Superior temporal gyrus (tissue), 1 donor: ENCODE measurements around the gene F13A1.

Experiments used
- DNase-seq: peaks from one replicate; pipeline ENCODE4 v3.0.0-alpha.2; 2016; ENCODE audit errors: extremely low spot score

F13A1 gene

DNA sequence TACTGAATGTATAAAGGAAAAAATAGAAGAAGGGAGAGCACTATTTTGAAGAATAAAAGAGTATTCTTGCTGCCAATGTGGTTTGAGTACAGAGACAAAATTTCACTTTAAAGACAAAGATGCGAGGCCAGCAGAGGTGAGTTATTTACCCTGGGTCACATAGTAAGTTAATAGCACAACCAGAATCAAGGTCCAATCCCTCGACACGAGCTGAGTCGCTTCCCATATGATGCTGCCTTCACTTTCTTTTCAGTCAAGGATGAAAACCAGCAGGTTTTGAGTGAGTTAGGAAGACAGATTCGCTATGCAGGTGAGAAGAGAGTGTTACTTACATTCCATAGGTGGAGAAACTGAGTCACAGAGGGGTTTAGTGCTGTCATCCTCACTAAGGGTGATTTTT lies 75.8 kb downstream of the F13A1 start:
- DNase-seq = no peak

GRCh38 chr6:6243846-6244245 lies 76.6 kb downstream of the F13A1 start:
- no peak for DNase-seq

- no peak for DNase-seq
Measured at GRCh38 chr6:6239598-6240581, 80.6 kb downstream of the F13A1 start.

GRCh38 chr6:6236730-6237469 lies 83.6 kb downstream of the F13A1 start:
- no peak for DNase-seq

DNA sequence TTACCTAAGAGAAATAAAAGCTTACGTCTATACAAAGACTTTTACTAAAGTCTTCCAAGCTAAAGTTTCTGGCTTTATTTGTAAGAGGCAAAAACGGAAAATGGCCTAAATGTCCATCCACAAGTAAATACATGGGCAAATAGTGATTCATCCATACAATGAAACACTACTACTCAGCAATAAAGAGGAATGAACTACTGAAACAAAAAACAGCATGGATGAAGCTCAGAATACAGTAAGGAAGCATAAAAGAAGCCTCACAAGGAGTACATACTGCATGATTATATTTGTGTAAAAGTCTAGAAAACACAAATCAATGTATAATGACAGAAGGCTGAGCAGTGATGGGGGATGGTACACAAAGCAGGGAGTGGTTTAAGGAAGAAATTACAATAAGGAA lies 84.7 kb downstream of the F13A1 start:
- no peak for DNase-seq

- DNase-seq = no peak
Measured at GRCh38 chr6:6234963-6235362, 85.5 kb downstream of the F13A1 start.

- DNase-seq = no peak
Measured at GRCh38 chr6:6230286-6230685, 90.2 kb downstream of the F13A1 start.

GRCh38 chr6:6227896-6228295 lies 92.6 kb downstream of the F13A1 start:
- no peak for DNase-seq

GRCh38 chr6:6225885-6226529 lies 94.5 kb downstream of the F13A1 start:
- no peak for DNase-seq

- no peak for DNase-seq
Measured at GRCh38 chr6:6224933-6225486, 95.5 kb downstream of the F13A1 start.

GRCh38 chr6:6221787-6222535 lies 98.5 kb downstream of the F13A1 start:
- no peak for DNase-seq

- no peak for DNase-seq
Measured at GRCh38 chr6:6220718-6221117, 99.7 kb downstream of the F13A1 start.

DNA sequence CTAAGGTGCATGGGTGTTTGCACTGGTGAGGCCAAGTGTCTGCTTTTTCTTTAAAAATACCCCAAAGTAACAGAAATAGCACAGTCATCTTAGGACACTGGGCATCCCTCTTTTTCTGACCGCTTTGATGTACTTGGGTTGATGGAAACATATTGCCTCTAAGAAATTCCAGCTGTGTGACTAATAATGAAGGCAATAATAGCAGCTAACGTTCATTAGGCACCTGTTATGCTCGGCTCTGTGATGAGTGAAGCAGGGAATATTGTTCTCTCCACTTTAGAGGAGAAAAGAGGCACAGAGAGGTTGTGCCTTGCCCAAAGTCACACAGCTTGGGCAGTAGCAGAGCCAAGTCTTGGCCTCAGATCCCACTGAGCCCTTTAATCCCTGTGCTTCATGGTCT lies 100.7 kb downstream of the F13A1 start:
- no peak for DNase-seq

DNA sequence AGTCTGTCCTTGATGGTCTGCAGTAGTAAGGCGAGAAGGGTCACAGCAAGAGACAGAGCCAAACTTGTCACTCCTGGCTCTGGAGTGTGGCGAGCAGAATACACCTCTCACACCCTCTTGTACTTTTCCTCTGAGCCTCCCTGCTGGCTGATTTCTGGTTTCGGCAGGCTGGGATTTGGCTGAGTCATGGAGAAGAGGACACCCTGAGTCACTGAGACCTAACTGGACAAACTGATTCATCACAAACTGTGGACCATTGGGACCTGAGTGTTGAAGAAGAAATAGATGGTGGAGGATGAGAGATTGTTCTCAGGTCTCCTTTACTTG lies 101.7 kb downstream of the F13A1 start:
- DNase-seq = no peak

GRCh38 chr6:6217855-6218758 lies 102.4 kb downstream of the F13A1 start:
- no peak for DNase-seq

DNA sequence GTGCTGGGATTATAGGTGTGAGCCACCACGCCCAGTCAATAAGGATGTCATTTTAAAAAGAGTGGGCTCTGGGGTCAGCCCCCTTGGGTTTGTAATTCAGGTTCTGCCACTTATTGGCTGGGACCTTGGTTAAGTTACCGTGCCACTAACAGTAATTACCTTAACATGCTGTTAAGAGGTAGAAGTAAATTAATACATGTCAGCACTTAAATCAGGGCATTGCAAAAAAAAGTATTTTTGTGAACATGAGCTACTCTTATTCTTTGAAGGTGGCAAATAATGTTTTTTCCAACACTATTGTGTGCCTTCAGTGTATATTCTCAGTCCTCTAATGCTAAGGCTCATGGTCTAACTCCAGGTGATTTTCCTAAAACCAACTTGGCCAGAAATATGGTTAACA lies 109.5 kb downstream of the F13A1 start:
- no peak for DNase-seq

DNA sequence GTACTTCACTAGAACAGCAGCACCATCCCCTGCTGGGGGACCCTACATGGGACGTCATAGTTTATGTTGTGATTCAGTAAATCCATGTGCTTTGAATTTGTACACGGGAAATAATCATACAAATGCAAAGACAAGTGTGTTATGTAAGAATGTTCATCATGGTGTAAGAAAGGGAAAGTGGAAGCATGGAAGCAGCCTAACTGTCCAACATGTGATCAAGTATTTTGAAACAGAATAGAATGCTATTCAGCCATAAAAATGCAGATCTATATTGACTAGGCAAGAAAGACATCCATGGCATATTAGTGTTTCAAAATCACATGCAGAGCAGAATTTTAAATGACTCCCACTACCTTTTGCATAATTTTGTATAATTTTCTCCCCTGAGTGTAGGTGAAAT lies 117.6 kb downstream of the F13A1 start:
- DNase-seq = no peak

DNA sequence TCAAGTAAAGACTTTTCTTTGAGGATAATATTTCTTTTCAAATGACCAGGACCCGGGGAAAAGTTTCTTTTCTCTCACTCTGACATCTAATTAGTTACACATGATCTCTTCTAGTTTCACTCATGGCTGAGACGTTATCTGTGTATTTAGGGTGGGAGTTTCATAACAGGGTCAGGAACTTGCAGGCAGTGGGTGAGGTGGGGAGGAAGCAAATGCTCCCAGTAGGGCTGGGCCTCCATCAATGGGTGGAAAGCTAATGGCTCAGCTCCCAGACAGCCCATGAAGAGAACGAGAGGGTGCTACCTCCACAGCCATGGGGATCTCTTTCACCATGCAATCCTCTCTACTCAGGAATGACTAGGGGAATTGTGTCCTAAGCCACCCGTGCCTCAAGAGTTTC lies 119.3 kb downstream of the F13A1 start:
- no peak for DNase-seq

DNA sequence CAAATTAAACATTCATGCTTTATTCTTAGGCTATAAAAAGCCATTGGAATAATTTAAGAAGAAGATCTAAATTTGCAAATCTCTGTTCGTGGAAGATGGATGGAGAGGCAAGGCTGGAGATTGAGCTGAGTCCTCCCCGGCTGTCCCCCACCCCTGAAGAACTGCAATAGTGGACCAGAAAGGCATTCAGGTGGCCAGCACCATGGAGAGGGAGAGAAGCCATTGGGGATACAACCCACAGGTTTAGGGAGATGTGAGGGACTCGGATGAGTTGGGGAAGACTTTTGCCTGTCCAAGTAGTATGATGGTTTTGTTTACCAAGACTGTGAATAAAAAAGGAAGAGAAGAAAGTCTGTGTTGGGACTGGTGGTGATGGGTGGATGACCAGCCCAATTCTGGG lies 120.8 kb downstream of the F13A1 start:
- no peak for DNase-seq

DNA sequence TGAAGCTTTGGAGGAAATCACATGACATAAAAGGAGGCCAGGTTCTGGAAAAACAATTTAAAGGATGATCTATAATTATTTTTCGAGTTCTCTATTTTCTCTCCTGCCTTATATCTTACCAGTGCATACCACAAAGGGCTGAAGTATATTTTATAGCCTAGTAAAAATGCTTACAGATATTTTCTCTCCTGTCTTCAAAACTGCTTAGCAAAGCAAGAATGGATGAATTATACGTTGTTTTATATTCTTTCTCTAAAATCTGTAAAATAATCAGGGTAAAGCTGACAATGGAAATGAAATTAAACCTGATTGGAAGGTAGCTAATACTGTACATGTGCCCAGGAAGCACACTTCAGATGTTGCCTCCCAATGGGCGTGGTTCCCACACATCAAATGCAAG lies 123.7 kb downstream of the F13A1 start:
- no peak for DNase-seq

DNA sequence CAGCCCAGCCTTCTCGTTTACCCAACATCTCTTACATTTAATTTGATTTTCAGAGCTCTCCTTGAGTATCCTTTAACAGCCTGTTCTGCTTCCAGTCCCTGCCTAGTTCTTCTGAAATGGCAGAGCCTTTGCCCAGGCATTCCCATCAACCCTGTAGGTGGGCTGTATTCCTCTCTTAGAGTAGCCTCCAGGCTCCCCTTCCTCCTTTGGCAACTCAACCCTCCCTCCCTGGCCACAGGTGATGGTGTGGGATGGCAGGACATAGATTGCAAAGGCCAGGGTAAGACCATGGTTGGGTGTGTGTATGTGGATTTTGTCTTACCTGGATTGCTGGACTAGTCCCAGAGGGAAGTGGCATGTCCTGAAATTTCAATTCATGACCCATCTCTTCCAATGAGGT lies 125.4 kb downstream of the F13A1 start:
- DNase-seq = no peak
